ENCODE data around the gene MRPL1. TPM values are rescaled to one million over a fixed set of nuclear protein-coding genes. Genes with fewer than 3 reads are reported as not detected.

Gene MRPL1
- polyA plus RNA-seq (ENCODE audit: insufficient read length in 3 of 3): 10 to 100 TPM; 65.5 to 73.8 (median 65.6) TPM

- peak; percentile 88 to 92 (median 89) for DNase-seq (ENCODE audit: low read depth in 3 of 3, low spot score in 2 of 3)
Observed at GRCh38 chr4:77862478-77863216, at the start of gene MRPL1. Gene MRPL1, plus strand, starts transcription at chr4:77862830. Its CDS starts 19 bp downstream, at chr4:77862849.

- DNase-seq (ENCODE audit: low read depth in 3 of 3, low spot score in 2 of 3): no peak
Observed at GRCh38 chr4:77815636-77816035, 47.0 kb upstream of the MRPL1 start.

GRCh38 chr4:77816546-77816945, 46.1 kb upstream of the MRPL1 start:
- no peak for DNase-seq (ENCODE audit: low read depth in 3 of 3, low spot score in 2 of 3)

DNA sequence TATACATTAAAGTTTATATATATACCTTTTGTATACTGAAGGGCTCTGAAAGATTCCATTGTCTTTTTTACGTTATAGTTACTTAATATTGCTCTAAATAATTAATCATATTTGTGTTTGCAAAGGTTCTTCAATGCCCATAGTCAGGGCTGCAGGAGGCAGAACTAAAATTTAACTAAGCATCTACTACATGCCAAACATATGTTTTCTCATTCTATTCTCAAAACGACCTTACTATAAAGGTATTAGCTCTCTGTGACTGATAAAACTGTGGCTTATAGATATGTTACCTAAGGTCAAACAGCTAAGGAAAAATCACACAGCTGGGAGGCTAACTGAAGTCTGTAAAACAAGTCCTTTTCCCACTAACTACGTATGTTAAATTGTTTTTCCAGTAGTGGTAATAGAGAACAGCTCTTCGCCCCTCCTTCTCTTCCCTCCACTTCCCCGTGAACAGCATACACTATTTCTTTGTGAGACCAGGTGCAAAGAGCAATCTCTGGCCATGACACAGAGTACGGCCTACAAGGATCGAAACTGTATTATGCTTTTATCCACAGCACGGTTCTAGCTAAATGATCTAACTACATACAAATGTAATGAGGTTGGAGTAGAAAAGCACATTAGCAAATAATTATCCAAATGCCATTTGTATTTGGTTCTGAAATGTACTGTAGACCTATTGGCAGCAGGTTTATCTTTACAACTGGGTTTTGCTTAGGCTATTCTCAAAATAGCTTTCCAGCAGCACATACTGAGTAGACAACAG, 45.1 kb upstream of the MRPL1 start:
- DNase-seq (ENCODE audit: low read depth in 3 of 3, low spot score in 2 of 3): peak in 1 of 3 donors; percentile 13

- peak in 2 of 3 donors; percentile 65 to 72 for DNase-seq (ENCODE audit: low read depth in 3 of 3, low spot score in 2 of 3)
Observed at GRCh38 chr4:77818073-77818601, 44.5 kb upstream of the MRPL1 start.

DNA sequence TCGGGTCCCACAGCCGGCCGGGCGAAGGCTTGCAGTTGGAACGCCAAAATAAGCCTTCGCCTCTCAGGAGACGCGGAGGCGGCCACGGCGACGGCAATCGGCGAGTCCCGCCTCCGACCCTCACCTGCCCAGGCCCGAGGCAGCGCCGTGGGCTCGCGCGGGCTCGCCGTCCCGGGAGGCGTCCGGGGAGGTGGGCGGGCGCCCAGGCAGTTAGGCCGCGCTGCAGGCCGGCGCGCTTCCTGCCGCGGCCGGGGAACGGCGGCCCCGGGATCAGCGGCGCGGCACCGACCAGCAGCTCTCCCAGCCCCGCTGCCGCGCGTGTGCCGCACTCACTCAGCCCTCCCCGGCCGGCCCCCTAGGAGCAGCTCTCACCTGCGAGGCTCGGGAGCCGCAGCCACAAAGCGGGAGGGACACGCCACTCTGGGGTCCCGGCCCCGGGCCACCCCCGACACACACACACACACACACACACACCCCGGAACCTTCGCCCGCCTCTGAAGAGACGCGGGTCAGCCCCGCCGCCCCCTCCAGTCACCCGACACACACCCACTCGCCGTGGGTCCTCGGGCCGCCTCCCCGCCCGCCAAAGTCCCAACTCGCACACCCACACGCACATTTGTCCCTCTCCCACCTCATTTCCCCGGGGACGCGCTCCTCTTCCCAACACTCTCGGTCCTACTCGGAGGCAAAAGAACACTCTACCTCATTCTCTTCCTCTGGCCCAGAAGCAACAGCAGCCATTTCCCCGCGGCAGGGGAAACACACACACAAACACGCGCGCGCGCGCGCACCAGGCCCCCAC, 43.8 kb upstream of the MRPL1 start, which contains the start of gene CNOT6L:
CNOT6L (minus strand) TSS at position 767 of the 802 bp plus-strand sequence; CDS start at position 707, 60 bp downstream.
- peak in 2 of 3 donors; percentile 56 for DNase-seq (ENCODE audit: low read depth in 3 of 3, low spot score in 2 of 3)

GRCh38 chr4:77819404-77819842, 43.2 kb upstream of the MRPL1 start:
- no peak for DNase-seq (ENCODE audit: low read depth in 3 of 3, low spot score in 2 of 3)

- DNase-seq (ENCODE audit: low read depth in 3 of 3, low spot score in 2 of 3): peak in 2 of 3 donors; percentile 76 to 87
Observed at GRCh38 chr4:77819843-77820648, 42.6 kb upstream of the MRPL1 start.

- DNase-seq (ENCODE audit: low read depth in 3 of 3, low spot score in 2 of 3): peak in 2 of 3 donors; percentile 5 to 8
Observed at GRCh38 chr4:77820649-77821561, 41.7 kb upstream of the MRPL1 start.

- DNase-seq (ENCODE audit: low read depth in 3 of 3, low spot score in 2 of 3): no peak
Observed at GRCh38 chr4:77821775-77822174, 40.9 kb upstream of the MRPL1 start.

GRCh38 chr4:77826275-77826674, 36.4 kb upstream of the MRPL1 start:
- no peak for DNase-seq (ENCODE audit: low read depth in 3 of 3, low spot score in 2 of 3)

DNA sequence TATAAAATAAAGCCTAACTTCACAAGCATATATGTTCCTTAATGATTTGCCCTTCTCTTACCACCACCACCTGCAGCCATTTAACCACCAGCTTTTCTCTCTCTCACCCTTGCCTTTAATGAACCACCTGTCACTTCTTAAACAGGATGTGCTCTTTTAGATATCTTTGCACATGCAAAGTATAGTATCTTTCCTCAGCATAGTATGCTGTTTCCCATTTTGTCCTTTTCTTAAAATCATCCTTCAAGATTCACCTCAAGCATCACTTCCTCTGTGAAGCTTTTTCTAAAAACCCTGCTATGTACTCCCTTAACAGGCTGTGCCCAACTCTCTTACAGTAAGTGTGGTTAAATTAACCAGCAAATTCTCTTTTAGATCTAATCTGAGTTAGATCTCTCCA, 35.3 kb upstream of the MRPL1 start:
- no peak for DNase-seq (ENCODE audit: low read depth in 3 of 3, low spot score in 2 of 3)

- DNase-seq (ENCODE audit: low read depth in 3 of 3, low spot score in 2 of 3): no peak
Observed at GRCh38 chr4:77833126-77833724, 29.4 kb upstream of the MRPL1 start.

GRCh38 chr4:77834403-77834802, 28.2 kb upstream of the MRPL1 start:
- no peak for DNase-seq (ENCODE audit: low read depth in 3 of 3, low spot score in 2 of 3)

DNA sequence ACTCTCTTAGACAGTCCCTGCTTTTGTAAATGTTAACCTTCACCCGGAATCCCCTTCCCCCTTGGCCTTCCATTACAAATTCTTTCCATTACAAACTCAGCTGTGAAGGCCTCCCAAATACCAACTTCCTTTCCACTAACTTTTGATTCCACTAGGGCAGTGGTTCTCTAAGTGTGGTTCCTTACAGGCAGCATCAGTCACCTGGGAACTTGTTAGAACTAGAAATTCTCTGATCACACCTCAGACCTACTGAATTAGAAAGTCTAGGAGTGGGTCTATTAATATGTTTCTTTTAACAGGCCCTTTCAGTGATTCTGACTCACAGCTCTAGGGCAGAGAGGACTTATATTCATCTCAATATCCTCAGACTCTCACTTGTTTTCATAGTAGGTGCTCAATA, 19.0 kb upstream of the MRPL1 start:
- no peak for DNase-seq (ENCODE audit: low read depth in 3 of 3, low spot score in 2 of 3)

DNA sequence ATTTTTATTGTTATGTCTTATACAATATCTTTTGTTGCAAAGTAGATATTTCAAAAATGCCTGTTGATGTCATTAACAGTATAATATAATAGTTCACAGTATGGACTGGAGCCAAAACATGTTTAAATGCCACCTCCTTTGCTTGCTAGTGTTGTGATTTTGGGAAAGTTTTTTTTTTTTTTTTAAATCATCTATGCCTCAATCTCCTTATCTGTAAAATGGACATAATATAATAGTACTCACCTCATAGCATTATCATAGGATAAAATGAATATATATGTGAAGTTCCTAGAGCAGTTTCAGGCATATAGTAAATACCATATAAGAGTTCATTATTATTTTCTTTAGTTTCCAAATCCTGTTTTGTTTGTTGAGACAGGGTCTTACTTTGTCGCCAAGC, 18.3 kb upstream of the MRPL1 start:
- no peak for DNase-seq (ENCODE audit: low read depth in 3 of 3, low spot score in 2 of 3)

DNA sequence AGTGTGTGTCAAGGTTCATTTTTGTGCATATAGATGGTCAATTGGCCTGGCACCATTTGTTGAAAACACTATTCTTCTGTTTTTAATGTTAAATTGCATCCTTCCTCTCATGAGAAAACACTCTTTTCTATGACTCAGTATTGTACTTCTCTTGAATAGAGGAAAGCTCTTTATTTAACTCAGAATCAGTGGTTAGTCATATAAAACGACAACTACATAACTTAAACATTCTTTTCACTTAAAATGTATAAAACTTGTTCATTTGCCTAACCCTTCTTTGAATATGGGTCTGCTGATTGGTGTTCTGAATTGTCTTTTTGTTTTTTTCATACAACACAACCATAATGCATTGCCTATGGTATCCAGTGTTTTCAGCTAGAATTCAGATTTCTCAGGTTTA, 17.2 kb upstream of the MRPL1 start:
- no peak for DNase-seq (ENCODE audit: low read depth in 3 of 3, low spot score in 2 of 3)

- no peak for DNase-seq (ENCODE audit: low read depth in 3 of 3, low spot score in 2 of 3)
Observed at GRCh38 chr4:77845929-77846328, 16.7 kb upstream of the MRPL1 start.

Measured in right renal cortex interstitium (tissue), 3 donors.